GM12892 (cell line): ENCODE data around the gene STARD10.
"Not testable (repeated sequence)": the region's sequence is repeated elsewhere in the genome, so short reads cannot be mapped to it uniquely, and the experiment has no call there.

ENCODE experiments used
- DNase-seq: peaks from one replicate; pipeline ENCODE4 v3.0.0; 2011; ENCODE audit not compliant: insufficient read length
- FAIRE-seq: peaks from 2 replicates; lab custom pipeline; 2011; peaks lifted over from hg19 to GRCh38; lab: Jason Lieb, UNC
- POLR2A ChIP-seq: IDR thresholded peaks from 2 replicates; pipeline ENCODE4 v1.6.1; 2011; ENCODE audit warnings: low read depth, low read length, control low read depth
- POLR2AphosphoS5 ChIP-seq: IDR thresholded peaks from 2 replicates; pipeline ENCODE4 v1.6.1; 2011; ENCODE audit warnings: low read depth, low read length, control low read depth
- TAF1 ChIP-seq: IDR thresholded peaks from 2 replicates; pipeline ENCODE4 v1.6.1; 2011; ENCODE audit warnings: low read depth, mild to moderate bottlenecking, control low read depth, low read length, borderline replicate concordance

Gene STARD10

GRCh38 chr11:72793076-72793424 is 797 bp downstream of the STARD10 start:
- TF ChIP-seq POLR2AphosphoS5 (no peak), POLR2A (no peak), TAF1 (no peak)
- DNase-seq: no peak

GRCh38 chr11:72792437-72793021 is 1.3 kb downstream of the STARD10 start:
- TF ChIP-seq POLR2A (no peak), TAF1 (no peak), POLR2AphosphoS5 (no peak)
- FAIRE-seq (no peak), DNase-seq (peak; percentile 11)

More at GRCh38 chr11:72793076-72793424, 797 bp downstream of the STARD10 start:
- FAIRE-seq: no peak

- not testable (repeated sequence) for FAIRE-seq, DNase-seq
Measured at GRCh38 chr11:72791228-72791627, 2.6 kb downstream of the STARD10 start.

- DNase-seq: no peak
- FAIRE-seq: no peak
- TF ChIP-seq POLR2A: no peak
- TF ChIP-seq POLR2AphosphoS5: no peak
- no peak for TF ChIP-seq TAF1
Measured at GRCh38 chr11:72789493-72790131, 4.2 kb downstream of the STARD10 start.

- FAIRE-seq: peak; percentile 65
- DNase-seq: peak; percentile 20
- no peak for TF ChIP-seq POLR2A
- no peak for TF ChIP-seq TAF1
- no peak for TF ChIP-seq POLR2AphosphoS5
Measured at GRCh38 chr11:72788241-72788640, 5.6 kb downstream of the STARD10 start.

- FAIRE-seq (peak; percentile 83), DNase-seq (peak; percentile 74)
- TF ChIP-seq POLR2AphosphoS5: no peak
- TF ChIP-seq POLR2A: no peak
- peak; percentile 39; the same call in 1 of the 2 replicates for TF ChIP-seq TAF1
Measured at GRCh38 chr11:72787216-72788104, 6.4 kb downstream of the STARD10 start.

GRCh38 chr11:72786305-72787215 is 7.3 kb downstream of the STARD10 start:
- DNase-seq (peak; percentile 8), FAIRE-seq (no peak)
- TF ChIP-seq POLR2AphosphoS5 (no peak), TAF1 (no peak), POLR2A (no peak)

- FAIRE-seq (no peak), DNase-seq (no peak)
- TF ChIP-seq POLR2A: no peak
- TF ChIP-seq POLR2AphosphoS5: no peak
- TF ChIP-seq TAF1: no peak
Measured at GRCh38 chr11:72784662-72785061, 9.2 kb downstream of the STARD10 start.

- FAIRE-seq (no peak), DNase-seq (no peak)
- TF ChIP-seq POLR2A (no peak), TAF1 (no peak), POLR2AphosphoS5 (no peak)
Measured at GRCh38 chr11:72783144-72783905, 10.5 kb downstream of the STARD10 start.
